ENCODE results near the gene PDCD4. TPM values are rescaled to one million over a fixed set of nuclear protein-coding genes. Genes with fewer than 3 reads are reported as not detected.
A peak's percentile ranks its signal among the peaks of the same experiment; 100 is the strongest.

The PDCD4 gene
- total and polyA plus RNA-seq, 9 of the 15 experiments (the other 6 are each of a cell fraction or from before 2014, with no cell fraction given): 12.9 to 44.1 (median 33.7) TPM

DNA sequence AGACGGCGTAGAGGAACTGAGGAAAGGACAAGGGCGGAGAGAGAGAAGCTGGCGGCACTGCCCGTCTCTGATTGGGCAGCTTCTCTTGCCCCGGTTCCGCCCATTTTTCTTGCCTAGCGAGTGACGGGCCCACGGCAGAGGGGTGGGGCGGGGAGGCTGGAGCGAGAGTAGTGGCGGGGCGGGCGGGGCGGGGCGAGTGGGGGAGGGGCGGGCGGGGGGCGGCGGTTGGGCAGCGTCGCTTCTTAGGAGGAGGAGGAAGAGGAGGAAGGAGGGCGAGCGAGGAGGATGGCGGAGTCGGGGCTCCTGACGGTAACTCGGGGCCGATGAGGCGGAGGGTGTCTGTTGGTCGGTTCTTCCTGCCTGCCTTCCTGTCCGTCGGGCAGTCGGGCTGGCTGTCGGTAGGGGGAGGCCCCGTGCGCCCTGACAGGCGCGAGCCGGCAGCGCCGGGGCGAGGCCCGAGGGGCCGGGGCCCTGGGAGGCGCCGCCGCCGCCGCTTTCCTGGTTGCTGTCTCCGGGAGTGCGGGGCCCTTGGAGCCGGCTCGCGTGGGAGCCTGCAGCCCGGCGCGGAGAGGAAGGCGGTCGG, 47.7 kb downstream of the PDCD4 start, which contains the start of gene SHOC2 (continued):
- TF ChIP-seq ZNF584 (CRISPR knock-in tag; IDR thresholded peaks at IDR 0.05; ENCODE audit: low read depth) (0 out of 2 replicates have a peak, but pooled peaks have one; percentile 11), SIN3A (IDR thresholded peaks at IDR 0.05; ENCODE audit: borderline replicate concordance in 2 of 2, control insufficient read depth in 1 of 2, low read depth in 2 of 2, low read length in 2 of 2) (peak in 1 of 2 experiments; percentile 63; a peak in 1 of 4 replicates), ZNF224 (CRISPR knock-in tag; IDR thresholded peaks at IDR 0.05) (no peak), MAZ (CRISPR knock-in tag; conservative IDR thresholded peaks at IDR 0.05 in 1 of 2, IDR thresholded peaks at IDR 0.05 in 1 of 2) (peak; percentile 10 to 23; a peak in 1 of 4 replicates), GATAD2B (IDR thresholded peaks at IDR 0.05; ENCODE audit: borderline replicate concordance) (0 out of 2 replicates have a peak, but pooled peaks have one; percentile 54), ZNF24 (IDR thresholded peaks at IDR 0.05) (no peak), SP1 (CRISPR knock-in tag; IDR thresholded peaks at IDR 0.05) (0 out of 2 replicates have a peak, but pooled peaks have one; percentile 5), RNF2 (IDR thresholded peaks at IDR 0.05) (no peak), MAFG (tag; conservative IDR thresholded peaks at IDR 0.05) (no peak), FOXP1 (CRISPR knock-in tag; IDR thresholded peaks at IDR 0.05) (0 out of 2 replicates have a peak, but pooled peaks have one; percentile 36)
- TF ChIP-seq, protein P1, sequence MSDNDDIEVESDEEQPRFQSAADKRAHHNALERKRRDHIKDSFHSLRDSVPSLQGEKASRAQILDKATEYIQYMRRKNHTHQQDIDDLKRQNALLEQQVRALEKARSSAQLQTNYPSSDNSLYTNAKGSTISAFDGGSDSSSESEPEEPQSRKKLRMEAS (CRISPR knock-in tag; IDR thresholded peaks at IDR 0.05): 0 out of 2 replicates have a peak, but pooled peaks have one; percentile 12
- TF ChIP-seq, protein P2, sequence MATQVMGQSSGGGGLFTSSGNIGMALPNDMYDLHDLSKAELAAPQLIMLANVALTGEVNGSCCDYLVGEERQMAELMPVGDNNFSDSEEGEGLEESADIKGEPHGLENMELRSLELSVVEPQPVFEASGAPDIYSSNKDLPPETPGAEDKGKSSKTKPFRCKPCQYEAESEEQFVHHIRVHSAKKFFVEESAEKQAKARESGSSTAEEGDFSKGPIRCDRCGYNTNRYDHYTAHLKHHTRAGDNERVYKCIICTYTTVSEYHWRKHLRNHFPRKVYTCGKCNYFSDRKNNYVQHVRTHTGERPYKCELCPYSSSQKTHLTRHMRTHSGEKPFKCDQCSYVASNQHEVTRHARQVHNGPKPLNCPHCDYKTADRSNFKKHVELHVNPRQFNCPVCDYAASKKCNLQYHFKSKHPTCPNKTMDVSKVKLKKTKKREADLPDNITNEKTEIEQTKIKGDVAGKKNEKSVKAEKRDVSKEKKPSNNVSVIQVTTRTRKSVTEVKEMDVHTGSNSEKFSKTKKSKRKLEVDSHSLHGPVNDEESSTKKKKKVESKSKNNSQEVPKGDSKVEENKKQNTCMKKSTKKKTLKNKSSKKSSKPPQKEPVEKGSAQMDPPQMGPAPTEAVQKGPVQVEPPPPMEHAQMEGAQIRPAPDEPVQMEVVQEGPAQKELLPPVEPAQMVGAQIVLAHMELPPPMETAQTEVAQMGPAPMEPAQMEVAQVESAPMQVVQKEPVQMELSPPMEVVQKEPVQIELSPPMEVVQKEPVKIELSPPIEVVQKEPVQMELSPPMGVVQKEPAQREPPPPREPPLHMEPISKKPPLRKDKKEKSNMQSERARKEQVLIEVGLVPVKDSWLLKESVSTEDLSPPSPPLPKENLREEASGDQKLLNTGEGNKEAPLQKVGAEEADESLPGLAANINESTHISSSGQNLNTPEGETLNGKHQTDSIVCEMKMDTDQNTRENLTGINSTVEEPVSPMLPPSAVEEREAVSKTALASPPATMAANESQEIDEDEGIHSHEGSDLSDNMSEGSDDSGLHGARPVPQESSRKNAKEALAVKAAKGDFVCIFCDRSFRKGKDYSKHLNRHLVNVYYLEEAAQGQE (IDR thresholded peaks at IDR 0.05; ENCODE audit: borderline replicate concordance): peak; percentile 29
- TF ChIP-seq, protein P2 (CRISPR knock-in tag; IDR thresholded peaks at IDR 0.05; ENCODE audit: low read depth): no peak
- TF ChIP-seq, protein P3, sequence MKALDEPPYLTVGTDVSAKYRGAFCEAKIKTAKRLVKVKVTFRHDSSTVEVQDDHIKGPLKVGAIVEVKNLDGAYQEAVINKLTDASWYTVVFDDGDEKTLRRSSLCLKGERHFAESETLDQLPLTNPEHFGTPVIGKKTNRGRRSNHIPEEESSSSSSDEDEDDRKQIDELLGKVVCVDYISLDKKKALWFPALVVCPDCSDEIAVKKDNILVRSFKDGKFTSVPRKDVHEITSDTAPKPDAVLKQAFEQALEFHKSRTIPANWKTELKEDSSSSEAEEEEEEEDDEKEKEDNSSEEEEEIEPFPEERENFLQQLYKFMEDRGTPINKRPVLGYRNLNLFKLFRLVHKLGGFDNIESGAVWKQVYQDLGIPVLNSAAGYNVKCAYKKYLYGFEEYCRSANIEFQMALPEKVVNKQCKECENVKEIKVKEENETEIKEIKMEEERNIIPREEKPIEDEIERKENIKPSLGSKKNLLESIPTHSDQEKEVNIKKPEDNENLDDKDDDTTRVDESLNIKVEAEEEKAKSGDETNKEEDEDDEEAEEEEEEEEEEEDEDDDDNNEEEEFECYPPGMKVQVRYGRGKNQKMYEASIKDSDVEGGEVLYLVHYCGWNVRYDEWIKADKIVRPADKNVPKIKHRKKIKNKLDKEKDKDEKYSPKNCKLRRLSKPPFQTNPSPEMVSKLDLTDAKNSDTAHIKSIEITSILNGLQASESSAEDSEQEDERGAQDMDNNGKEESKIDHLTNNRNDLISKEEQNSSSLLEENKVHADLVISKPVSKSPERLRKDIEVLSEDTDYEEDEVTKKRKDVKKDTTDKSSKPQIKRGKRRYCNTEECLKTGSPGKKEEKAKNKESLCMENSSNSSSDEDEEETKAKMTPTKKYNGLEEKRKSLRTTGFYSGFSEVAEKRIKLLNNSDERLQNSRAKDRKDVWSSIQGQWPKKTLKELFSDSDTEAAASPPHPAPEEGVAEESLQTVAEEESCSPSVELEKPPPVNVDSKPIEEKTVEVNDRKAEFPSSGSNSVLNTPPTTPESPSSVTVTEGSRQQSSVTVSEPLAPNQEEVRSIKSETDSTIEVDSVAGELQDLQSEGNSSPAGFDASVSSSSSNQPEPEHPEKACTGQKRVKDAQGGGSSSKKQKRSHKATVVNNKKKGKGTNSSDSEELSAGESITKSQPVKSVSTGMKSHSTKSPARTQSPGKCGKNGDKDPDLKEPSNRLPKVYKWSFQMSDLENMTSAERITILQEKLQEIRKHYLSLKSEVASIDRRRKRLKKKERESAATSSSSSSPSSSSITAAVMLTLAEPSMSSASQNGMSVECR (CRISPR knock-in tag; IDR thresholded peaks at IDR 0.05): peak; percentile 62; the same call in 1 of the 2 replicates
